HG03060 (cell line): ENCODE data around the gene XAGE3.
"Not testable (repeated sequence)": the region's sequence is repeated elsewhere in the genome, so short reads cannot be mapped to it uniquely, and the experiment has no call there.

Source experiments
- ATAC-seq: cut with Tn5 transposase; IDR thresholded peaks from one replicate; pipeline ENCODE4 v1.9.1; 2021; ENCODE audit warnings: low read depth, moderate number of reproducible peaks; ENCODE audit not compliant: unreplicated experiment

The XAGE3 gene

GRCh38 chrX:52867610-52868348 is at the start of gene XAGE3:
XAGE3 (minus strand) TSS chrX:52868083; CDS start chrX:52867133, 950 bp downstream.
- ATAC-seq, result no peak

GRCh38 chrX:52914704-52915103 is 46.8 kb upstream of the XAGE3 start:
- not testable (repeated sequence) for ATAC-seq

- ATAC-seq, result not testable (repeated sequence)
Observed at GRCh38 chrX:52913681-52914080, 45.8 kb upstream of the XAGE3 start.

- ATAC-seq, result not testable (repeated sequence)
Observed at GRCh38 chrX:52909313-52909969, 41.6 kb upstream of the XAGE3 start.

- not testable (repeated sequence) for ATAC-seq
Observed at GRCh38 chrX:52907900-52908299, 40.0 kb upstream of the XAGE3 start.

- not testable (repeated sequence) for ATAC-seq
Observed at GRCh38 chrX:52907137-52907536, 39.3 kb upstream of the XAGE3 start.

GRCh38 chrX:52906072-52906471 is 38.2 kb upstream of the XAGE3 start:
- not testable (repeated sequence) for ATAC-seq

GRCh38 chrX:52905531-52905930 is 37.6 kb upstream of the XAGE3 start:
- not testable (repeated sequence) for ATAC-seq

- peak; percentile 82 for ATAC-seq
Observed at GRCh38 chrX:52896855-52897709, 29.2 kb upstream of the XAGE3 start, which contains the start of gene FAM156B. FAM156B (plus strand) TSS chrX:52897330; CDS start chrX:52907226, 9,896 bp downstream.

GRCh38 chrX:52896438-52896837 is 28.6 kb upstream of the XAGE3 start:
- ATAC-seq, result not testable (repeated sequence)

GRCh38 chrX:52888090-52888489 is 20.2 kb upstream of the XAGE3 start:
- ATAC-seq, result not testable (repeated sequence)

GRCh38 chrX:52887459-52887858 is 19.6 kb upstream of the XAGE3 start:
- ATAC-seq, result not testable (repeated sequence)

GRCh38 chrX:52876386-52876785 is 8.5 kb upstream of the XAGE3 start:
- ATAC-seq, result not testable (repeated sequence)

GRCh38 chrX:52875436-52875835 is 7.6 kb upstream of the XAGE3 start:
- ATAC-seq, result not testable (repeated sequence)

- ATAC-seq, result no peak
Observed at GRCh38 chrX:52874661-52875060, 6.8 kb upstream of the XAGE3 start.

GRCh38 chrX:52873825-52874224 is 5.9 kb upstream of the XAGE3 start:
- not testable (repeated sequence) for ATAC-seq

- ATAC-seq, result no peak
Observed at GRCh38 chrX:52870046-52870445, 2.2 kb upstream of the XAGE3 start.

- ATAC-seq, result no peak
Observed at GRCh38 chrX:52865343-52865998, 2.4 kb downstream of the XAGE3 start.

GRCh38 chrX:52856991-52857525 is 10.8 kb downstream of the XAGE3 start:
- not testable (repeated sequence) for ATAC-seq
